PFSK-1 (cell line): ENCODE measurements around the gene PTGIS.

Source experiments
- POLR2AphosphoS5 ChIP-seq: IDR thresholded peaks from 2 replicates; pipeline ENCODE4 v1.6.1; 2012; ENCODE audit warnings: low read depth, mild to moderate bottlenecking, control low read depth, low read length, moderate library complexity
- TAF1 ChIP-seq: IDR thresholded peaks from 2 replicates; pipeline ENCODE4 v1.6.1; 2012; ENCODE audit warnings: low read length, control low read depth, borderline replicate concordance; ENCODE audit not compliant: insufficient read depth

DNA sequence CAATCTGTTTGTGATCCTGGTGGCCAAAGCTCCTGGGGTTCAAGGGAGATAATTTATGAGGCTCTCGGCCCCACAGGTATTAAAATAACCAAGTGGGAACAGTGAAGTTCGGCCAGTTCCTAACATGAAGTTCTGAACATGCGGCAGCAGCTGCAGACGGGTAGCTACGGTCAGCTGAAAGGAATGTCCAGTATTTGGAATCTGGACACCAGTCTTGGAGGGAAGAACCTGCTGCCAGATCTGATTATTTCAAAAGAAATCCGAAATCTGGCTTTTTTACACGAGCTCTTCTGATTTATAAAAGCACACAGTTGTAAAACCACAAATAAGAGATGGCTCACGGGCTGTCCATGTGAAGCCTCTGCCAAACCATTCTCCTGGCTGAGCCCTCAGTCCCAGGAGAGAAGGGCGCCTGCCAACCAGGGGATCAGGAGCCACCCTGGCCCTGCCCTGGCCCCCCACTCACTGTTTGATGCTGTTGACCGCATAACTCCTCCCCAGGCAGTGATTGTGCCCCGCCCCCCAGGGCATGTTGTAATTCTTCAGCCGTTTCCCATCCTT, 57.3 kb downstream of the PTGIS start:
- no peak for TF ChIP-seq TAF1
- TF ChIP-seq POLR2AphosphoS5, result no peak
